WTC11 (cell line): Measurements from ENCODE around the gene FASTK. TPM values are rescaled to one million over a fixed set of nuclear protein-coding genes. Genes with fewer than 3 reads are reported as not detected.

Experiments
- ATAC-seq: fragments of 200-7000 bp; cut with Tn5 transposase; 2 replicates; pipeline ENCODE4 v1.10.0; 2021; ENCODE audit warnings: mild to moderate bottlenecking, moderate library complexity
- CTCF ChIA-PET: fragments of 300-600 bp; sonication (Branson Sonifier 250); formaldehyde crosslinking; loops from one replicate; lab custom pipeline; 2021; ENCODE audit warnings: antibody characterized with exemption; lab: Charles Lee
- POLR2A ChIA-PET: fragments of 350-600 bp; sonication (Branson Sonifier 250); formaldehyde crosslinking; loops from one replicate; lab custom pipeline; 2021; ENCODE audit warnings: antibody characterized with exemption; lab: Charles Lee
- DNase-seq: peaks from one replicate; pipeline ENCODE4 v3.0.0; 2021; ENCODE audit warnings: low spot score
- H3K27ac Mint-ChIP-seq: 2 replicates; pipeline ENCODE4 v1.8.0; 2021; ENCODE audit warnings: mixed read lengths
- H3K27me3 Mint-ChIP-seq: 2 replicates; pipeline ENCODE4 v1.8.0; 2021; ENCODE audit warnings: low read depth, mild to moderate bottlenecking, moderate library complexity, mixed read lengths
- H3K36me3 Mint-ChIP-seq: 2 replicates; pipeline ENCODE4 v1.8.0; 2021; ENCODE audit warnings: mixed read lengths
- H3K4me1 Mint-ChIP-seq: 2 replicates; pipeline ENCODE4 v1.8.0; 2022; ENCODE audit warnings: mixed read lengths
- H3K4me3 Mint-ChIP-seq: 2 replicates; pipeline ENCODE4 v1.8.0; 2021; ENCODE audit warnings: mild to moderate bottlenecking, moderate library complexity, mixed read lengths
- H3K9me3 Mint-ChIP-seq: 2 replicates; pipeline ENCODE4 v1.8.0; 2021; ENCODE audit warnings: mixed read lengths
- ARID4B ChIP-seq: sonication (generic); formaldehyde crosslinking; IDR thresholded peaks from 2 replicates; pipeline ENCODE4 v1.8.0; 2023; ENCODE audit warnings: missing genetic modification reagents, mild to moderate bottlenecking, borderline replicate concordance
- CTCF ChIP-seq: fragments of 200-600 bp; IDR thresholded peaks from 2 replicates; pipeline ENCODE4 v1.8.0; 2022; ENCODE audit warnings: antibody characterized with exemption
- ELF4 ChIP-seq: sonication (generic); formaldehyde crosslinking; IDR thresholded peaks from 2 replicates; pipeline ENCODE4 v1.8.1; 2022; ENCODE audit warnings: low read depth, mild to moderate bottlenecking, moderate library complexity, missing genetic modification reagents
- ETV6 ChIP-seq: sonication (generic); formaldehyde crosslinking; IDR thresholded peaks from 2 replicates; pipeline ENCODE4 v1.8.1; 2022; ENCODE audit warnings: mild to moderate bottlenecking, missing genetic modification reagents
- FOXP4 ChIP-seq: sonication (generic); formaldehyde crosslinking; IDR thresholded peaks from 2 replicates; pipeline ENCODE4 v1.8.0; 2022; ENCODE audit warnings: mild to moderate bottlenecking, missing genetic modification reagents
- GTF2I ChIP-seq: fragments of 250-450 bp; sonication (Bioruptor Pico); conservative IDR thresholded peaks from 2 replicates; pipeline ENCODE4 v1.4.0; 2021; ENCODE audit warnings: mild to moderate bottlenecking
- IRF1 ChIP-seq: sonication (generic); formaldehyde crosslinking; IDR thresholded peaks from 2 replicates; pipeline ENCODE4 v1.8.0; 2023; ENCODE audit warnings: missing genetic modification reagents
- KAT7 ChIP-seq: sonication (generic); formaldehyde crosslinking; IDR thresholded peaks from 2 replicates; pipeline ENCODE4 v1.8.1; 2023; ENCODE audit warnings: missing genetic modification reagents, mild to moderate bottlenecking, borderline replicate concordance
- MAX ChIP-seq: sonication (generic); formaldehyde crosslinking; IDR thresholded peaks from 2 replicates; pipeline ENCODE4 v1.8.0; 2022; ENCODE audit warnings: mild to moderate bottlenecking, missing genetic modification reagents
- SP1 ChIP-seq: sonication (generic); formaldehyde crosslinking; conservative IDR thresholded peaks from 2 replicates; pipeline ENCODE4 v1.8.1; 2022; ENCODE audit warnings: missing genetic modification reagents
- ZBTB43 ChIP-seq: sonication (generic); formaldehyde crosslinking; IDR thresholded peaks from 2 replicates; pipeline ENCODE4 v1.8.1; 2023; ENCODE audit warnings: mild to moderate bottlenecking, missing genetic modification reagents
- total RNA-seq: library from RNA; stranded (reverse); gene quantifications from 3 replicates; pipeline ENCODE4 v1.2.3, GENCODE V29; 2021

The FASTK gene
- total RNA-seq, 1 experiment from 2014 or later = 70.2 TPM

- no peak for TF ChIP-seq CTCF
- no peak for TF ChIP-seq ELF4 (CRISPR knock-in tag)
- no peak for TF ChIP-seq MAX
- TF ChIP-seq ZBTB43 (CRISPR knock-in tag) = 0 out of 2 replicates have a peak, but pooled peaks have one; percentile 18
- TF ChIP-seq ETV6 (CRISPR knock-in tag) = peak; percentile 12; the same call in 1 of the 2 replicates
- no peak for TF ChIP-seq GTF2I (CRISPR knock-in tag)
- TF ChIP-seq SP1 (CRISPR knock-in tag) = peak; percentile 27; the same call in 1 of the 2 replicates
- TF ChIP-seq, all 79 proteins: peak for 8
These were observed 6.8 kb upstream of the FASTK start (continued) for GRCh38 chr7:151087245-151088018.

- peaks cover 18% of the 10 kb centered on the region for H3K27me3 Mint-ChIP-seq
- POLR2A ChIA-PET = interaction anchor here (2.0 kb wide), 1 partner anchor 24 kb away, joined by 9 read pairs; no protein-coding TSS in a partner anchor
These were observed 6.2 kb upstream of the FASTK start for GRCh38 chr7:151086802-151087244.

More at GRCh38 chr7:151086802-151087244, 6.2 kb upstream of the FASTK start:
- H3K9me3 Mint-ChIP-seq = no peaks in the 10 kb centered on the region
- H3K27ac Mint-ChIP-seq = no peak overlapping the region
- TF ChIP-seq ARID4B (CRISPR knock-in tag) (no peak), KAT7 (CRISPR knock-in tag) (0 out of 2 replicates have a peak, but pooled peaks have one; percentile 23), FOXP4 (CRISPR knock-in tag) (0 out of 2 replicates have a peak, but pooled peaks have one; percentile 22), ETV6 (CRISPR knock-in tag) (peak; percentile 59; the same call in 1 of the 2 replicates), IRF1 (CRISPR knock-in tag) (0 out of 2 replicates have a peak, but pooled peaks have one; percentile 30), MAX (no peak)
- DNase-seq (peak; percentile 50), ATAC-seq (no peak)
- H3K4me1 Mint-ChIP-seq = peaks cover 45% of the 10 kb centered on the region
- peak overlapping the region; percentile 67 for H3K4me3 Mint-ChIP-seq
- CTCF ChIA-PET = interaction anchor here (1.9 to 10.4 kb wide), 3 partner anchors 18 to 37 kb away, joined by 7 to 118 read pairs (median 7); no protein-coding TSS in a partner anchor
- peaks cover 4% of the 10 kb centered on the region for H3K36me3 Mint-ChIP-seq
